ENCODE measurements around the gene ITM2B. TPM values are rescaled to one million over a fixed set of nuclear protein-coding genes. Genes with fewer than 3 reads are reported as not detected.

The ITM2B gene
- total RNA-seq, 1 donor from 2014 or later: 196 TPM

- no peaks in the 10 kb centered on the region for H3K9me3 Mint-ChIP-seq (ENCODE audit: low read depth)
- no peaks in the 10 kb centered on the region for H3K4me1 Mint-ChIP-seq (ENCODE audit: low read depth)
- no peak for TF ChIP-seq CTCF (IDR thresholded peaks at IDR 0.05; ENCODE audit: unreplicated experiment)
- H3K27ac Mint-ChIP-seq: no peak overlapping the region
- no peak for DNase-seq (ENCODE audit: low spot score, unreplicated experiment)
- peaks cover 2% of the 10 kb centered on the region for H3K36me3 Mint-ChIP-seq (ENCODE audit: insufficient read depth)
- H3K4me3 Mint-ChIP-seq (ENCODE audit: low read depth): no peak overlapping the region
- no peaks in the 10 kb centered on the region for H3K27me3 Mint-ChIP-seq
These were observed 45.8 kb downstream of the ITM2B start for GRCh38 chr13:48278806-48279205.

GRCh38 chr13:48281556-48281955 lies 48.5 kb downstream of the ITM2B start:
- no peaks in the 10 kb centered on the region for H3K4me1 Mint-ChIP-seq (ENCODE audit: low read depth)

GRCh38 chr13:48291730-48292129 lies 58.7 kb downstream of the ITM2B start:
- peaks cover 3% of the 10 kb centered on the region for H3K27me3 Mint-ChIP-seq
- no peak for TF ChIP-seq CTCF (IDR thresholded peaks at IDR 0.05; ENCODE audit: unreplicated experiment)
- H3K36me3 Mint-ChIP-seq (ENCODE audit: insufficient read depth): no peaks in the 10 kb centered on the region
- no peak overlapping the region for H3K4me3 Mint-ChIP-seq (ENCODE audit: low read depth)
- H3K9me3 Mint-ChIP-seq (ENCODE audit: low read depth): no peaks in the 10 kb centered on the region
- DNase-seq (ENCODE audit: low spot score, unreplicated experiment): no peak
- H3K4me1 Mint-ChIP-seq (ENCODE audit: low read depth): peaks cover 3% of the 10 kb centered on the region
- H3K27ac Mint-ChIP-seq: no peak overlapping the region

More at GRCh38 chr13:48281556-48281955, 48.5 kb downstream of the ITM2B start:
- H3K27ac Mint-ChIP-seq: no peak overlapping the region
- H3K36me3 Mint-ChIP-seq (ENCODE audit: insufficient read depth): no peaks in the 10 kb centered on the region
- no peak for TF ChIP-seq CTCF (IDR thresholded peaks at IDR 0.05; ENCODE audit: unreplicated experiment)
- no peaks in the 10 kb centered on the region for H3K27me3 Mint-ChIP-seq
- no peak for DNase-seq (ENCODE audit: low spot score, unreplicated experiment)
- no peaks in the 10 kb centered on the region for H3K9me3 Mint-ChIP-seq (ENCODE audit: low read depth)
- no peak overlapping the region for H3K4me3 Mint-ChIP-seq (ENCODE audit: low read depth)

GRCh38 chr13:48292650-48293049 lies 59.6 kb downstream of the ITM2B start:
- H3K4me1 Mint-ChIP-seq (ENCODE audit: low read depth): peaks cover 8% of the 10 kb centered on the region
- H3K4me3 Mint-ChIP-seq (ENCODE audit: low read depth): no peak overlapping the region

GRCh38 chr13:48294653-48295052 lies 61.6 kb downstream of the ITM2B start:
- H3K9me3 Mint-ChIP-seq (ENCODE audit: low read depth): no peaks in the 10 kb centered on the region
- H3K36me3 Mint-ChIP-seq (ENCODE audit: insufficient read depth): no peaks in the 10 kb centered on the region
- H3K4me1 Mint-ChIP-seq (ENCODE audit: low read depth): peaks cover 8% of the 10 kb centered on the region
- peaks cover 3% of the 10 kb centered on the region for H3K27me3 Mint-ChIP-seq
- DNase-seq (ENCODE audit: low spot score, unreplicated experiment): no peak
- no peak overlapping the region for H3K4me3 Mint-ChIP-seq (ENCODE audit: low read depth)
- H3K27ac Mint-ChIP-seq: no peak overlapping the region
- no peak for TF ChIP-seq CTCF (IDR thresholded peaks at IDR 0.05; ENCODE audit: unreplicated experiment)

More at GRCh38 chr13:48292650-48293049, 59.6 kb downstream of the ITM2B start:
- Mint-ChIP-seq H3K27me3 (peaks cover 3% of the 10 kb centered on the region), H3K9me3 (ENCODE audit: low read depth) (no peaks in the 10 kb centered on the region), H3K36me3 (ENCODE audit: insufficient read depth) (no peaks in the 10 kb centered on the region), H3K27ac (no peak overlapping the region)
- DNase-seq (ENCODE audit: low spot score, unreplicated experiment): no peak
- TF ChIP-seq CTCF (IDR thresholded peaks at IDR 0.05; ENCODE audit: unreplicated experiment): no peak

All from progenitor cell of endocrine pancreas (in vitro differentiated cells).